NCI-H345 (cell line): ENCODE data around the gene CCDC39.
"Not testable (repeated sequence)": the region's sequence is repeated elsewhere in the genome, so short reads cannot be mapped to it uniquely, and the experiment has no call there.

ENCODE experiments used
- DNase-seq: peaks from one replicate; lab custom pipeline; 2025; lab: John Stamatoyannopoulos, UW

Gene CCDC39

GRCh38 chr3:180619723-180620122 lies 59.6 kb downstream of the CCDC39 start:
- no peak for DNase-seq

GRCh38 chr3:180618563-180618962 lies 60.7 kb downstream of the CCDC39 start:
- DNase-seq, result not testable (repeated sequence)

GRCh38 chr3:180617049-180617448 lies 62.2 kb downstream of the CCDC39 start:
- DNase-seq, result no peak

GRCh38 chr3:180615954-180616353 lies 63.3 kb downstream of the CCDC39 start:
- no peak for DNase-seq

GRCh38 chr3:180612364-180612763 lies 66.9 kb downstream of the CCDC39 start:
- no peak for DNase-seq

- no peak for DNase-seq
Observed at GRCh38 chr3:180611006-180611405, 68.3 kb downstream of the CCDC39 start.

- DNase-seq, result peak; percentile 96
Observed at GRCh38 chr3:180601688-180602666, 77.3 kb downstream of the CCDC39 start, which contains the start of gene TTC14. Gene TTC14 (plus strand): TSS chr3:180602163. CDS start chr3:180602262, 99 bp downstream.

- no peak for DNase-seq
Observed at GRCh38 chr3:180600473-180600872, 78.8 kb downstream of the CCDC39 start.

- DNase-seq, result no peak
Observed at GRCh38 chr3:180595559-180595935, 83.7 kb downstream of the CCDC39 start.

- DNase-seq, result peak; percentile 43
Observed at GRCh38 chr3:180594631-180595558, 84.4 kb downstream of the CCDC39 start.

GRCh38 chr3:180593631-180594030 lies 85.7 kb downstream of the CCDC39 start:
- not testable (repeated sequence) for DNase-seq

GRCh38 chr3:180590396-180590795 lies 88.9 kb downstream of the CCDC39 start:
- DNase-seq, result no peak

GRCh38 chr3:180580934-180581333 lies 98.4 kb downstream of the CCDC39 start:
- DNase-seq, result no peak

- no peak for DNase-seq
Observed at GRCh38 chr3:180575571-180575970, 103.7 kb downstream of the CCDC39 start.

GRCh38 chr3:180571831-180572598 lies 107.3 kb downstream of the CCDC39 start:
- DNase-seq, result no peak

GRCh38 chr3:180570238-180570637 lies 109.1 kb downstream of the CCDC39 start:
- DNase-seq, result no peak

- DNase-seq, result no peak
Observed at GRCh38 chr3:180564676-180565075, 114.6 kb downstream of the CCDC39 start.
